Fibroblast of skin of right quadriceps (primary cell): ENCODE results near the gene CLEC4A.
"Not testable (repeated sequence)": the region's sequence is repeated elsewhere in the genome, so short reads cannot be mapped to it uniquely, and the experiment has no call there.

ENCODE experiments used
- DNase-seq: peaks from one replicate; pipeline ENCODE4 v3.0.0-alpha.2; 2013

CLEC4A gene

GRCh38 chr12:8123124-8123912 is at the start of gene CLEC4A:
Gene CLEC4A (plus strand): TSS chr12:8123617. CDS start chr12:8123879, 262 bp downstream.
- DNase-seq: no peak

- no peak for DNase-seq
These were observed 47.5 kb upstream of the CLEC4A start for GRCh38 chr12:8075935-8076334.

- DNase-seq: no peak
These were observed 47.1 kb upstream of the CLEC4A start for GRCh38 chr12:8076366-8076765.

- peak; percentile 68 for DNase-seq
These were observed 46.2 kb upstream of the CLEC4A start for GRCh38 chr12:8077207-8077606.

- peak; percentile 75 for DNase-seq
These were observed 45.0 kb upstream of the CLEC4A start for GRCh38 chr12:8078398-8078797.

- DNase-seq: no peak
These were observed 44.5 kb upstream of the CLEC4A start for GRCh38 chr12:8078916-8079315.

GRCh38 chr12:8080120-8080519 is 43.3 kb upstream of the CLEC4A start:
- no peak for DNase-seq

GRCh38 chr12:8081251-8081920 is 42.0 kb upstream of the CLEC4A start:
- no peak for DNase-seq

GRCh38 chr12:8082808-8083100 is 40.7 kb upstream of the CLEC4A start:
- no peak for DNase-seq

- DNase-seq: not testable (repeated sequence)
These were observed 39.1 kb upstream of the CLEC4A start for GRCh38 chr12:8084351-8084750.

GRCh38 chr12:8087666-8088065 is 35.8 kb upstream of the CLEC4A start:
- DNase-seq: no peak

GRCh38 chr12:8088574-8088973 is 34.8 kb upstream of the CLEC4A start:
- DNase-seq: no peak

GRCh38 chr12:8089277-8089676 is 34.1 kb upstream of the CLEC4A start:
- DNase-seq: not testable (repeated sequence)

GRCh38 chr12:8089716-8090115 is 33.7 kb upstream of the CLEC4A start:
- no peak for DNase-seq

GRCh38 chr12:8093291-8093690 is 30.1 kb upstream of the CLEC4A start:
- no peak for DNase-seq

- DNase-seq: no peak
These were observed 27.0 kb upstream of the CLEC4A start for GRCh38 chr12:8096281-8096915.

GRCh38 chr12:8099235-8099634 is 24.2 kb upstream of the CLEC4A start:
- no peak for DNase-seq

GRCh38 chr12:8108808-8109398 is 14.5 kb upstream of the CLEC4A start:
- DNase-seq: peak; percentile 73

- not testable (repeated sequence) for DNase-seq
These were observed 10.3 kb upstream of the CLEC4A start for GRCh38 chr12:8113117-8113516.

- DNase-seq: no peak
These were observed 3.2 kb upstream of the CLEC4A start for GRCh38 chr12:8120072-8120713.

- DNase-seq: no peak
These were observed 3.7 kb downstream of the CLEC4A start for GRCh38 chr12:8127138-8127537.

GRCh38 chr12:8133636-8134397 is 10.4 kb downstream of the CLEC4A start:
- DNase-seq: not testable (repeated sequence)
